Measurements from ENCODE around the gene ZSCAN1.

Gene ZSCAN1

DNA sequence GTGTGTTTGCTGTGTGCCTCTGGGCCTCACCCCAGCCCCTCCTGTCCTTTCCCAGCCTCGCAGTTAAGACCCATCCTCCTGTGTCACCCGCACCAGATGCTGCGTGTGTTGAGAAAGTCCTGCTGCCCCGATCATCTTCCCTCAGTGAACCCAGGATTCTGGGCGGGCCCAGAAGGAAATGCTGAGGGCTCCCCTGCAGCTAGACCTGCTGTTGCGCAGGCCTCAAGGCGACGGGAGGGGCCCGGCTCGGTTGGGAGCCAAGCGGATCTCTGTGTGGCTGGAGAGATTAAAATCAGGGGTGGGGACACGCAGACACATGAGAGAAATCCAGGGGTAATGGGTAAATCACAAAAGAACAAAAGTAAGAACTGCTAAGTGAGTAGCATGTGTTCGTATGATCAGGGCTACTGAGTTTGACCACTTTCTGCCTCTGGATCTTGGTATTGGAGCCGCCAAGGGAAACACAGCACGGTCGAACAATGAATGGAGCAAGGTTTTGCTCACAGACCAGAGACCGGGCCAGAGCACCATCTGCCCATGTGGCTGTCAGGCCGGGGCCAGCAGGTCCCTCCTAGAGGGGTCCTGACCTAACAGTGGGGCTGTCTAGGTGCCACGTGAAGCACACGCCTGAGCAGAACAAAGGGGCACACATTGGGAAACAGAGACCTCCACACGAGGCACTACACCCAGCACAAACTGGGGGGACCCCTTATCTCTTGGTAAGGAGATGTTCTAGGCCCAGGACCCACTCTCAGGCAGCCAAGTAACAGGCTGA is 7.1 kb downstream of the ZSCAN1 start:
- FAIRE-seq (no peak), DNase-seq (ENCODE audit: insufficient read length, low spot score) (no peak)
- TF ChIP-seq, protein P1, sequence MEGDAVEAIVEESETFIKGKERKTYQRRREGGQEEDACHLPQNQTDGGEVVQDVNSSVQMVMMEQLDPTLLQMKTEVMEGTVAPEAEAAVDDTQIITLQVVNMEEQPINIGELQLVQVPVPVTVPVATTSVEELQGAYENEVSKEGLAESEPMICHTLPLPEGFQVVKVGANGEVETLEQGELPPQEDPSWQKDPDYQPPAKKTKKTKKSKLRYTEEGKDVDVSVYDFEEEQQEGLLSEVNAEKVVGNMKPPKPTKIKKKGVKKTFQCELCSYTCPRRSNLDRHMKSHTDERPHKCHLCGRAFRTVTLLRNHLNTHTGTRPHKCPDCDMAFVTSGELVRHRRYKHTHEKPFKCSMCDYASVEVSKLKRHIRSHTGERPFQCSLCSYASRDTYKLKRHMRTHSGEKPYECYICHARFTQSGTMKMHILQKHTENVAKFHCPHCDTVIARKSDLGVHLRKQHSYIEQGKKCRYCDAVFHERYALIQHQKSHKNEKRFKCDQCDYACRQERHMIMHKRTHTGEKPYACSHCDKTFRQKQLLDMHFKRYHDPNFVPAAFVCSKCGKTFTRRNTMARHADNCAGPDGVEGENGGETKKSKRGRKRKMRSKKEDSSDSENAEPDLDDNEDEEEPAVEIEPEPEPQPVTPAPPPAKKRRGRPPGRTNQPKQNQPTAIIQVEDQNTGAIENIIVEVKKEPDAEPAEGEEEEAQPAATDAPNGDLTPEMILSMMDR (IDR thresholded peaks at IDR 0.05; ENCODE audit: insufficient read depth, missing control alignments) = no peak

DNA sequence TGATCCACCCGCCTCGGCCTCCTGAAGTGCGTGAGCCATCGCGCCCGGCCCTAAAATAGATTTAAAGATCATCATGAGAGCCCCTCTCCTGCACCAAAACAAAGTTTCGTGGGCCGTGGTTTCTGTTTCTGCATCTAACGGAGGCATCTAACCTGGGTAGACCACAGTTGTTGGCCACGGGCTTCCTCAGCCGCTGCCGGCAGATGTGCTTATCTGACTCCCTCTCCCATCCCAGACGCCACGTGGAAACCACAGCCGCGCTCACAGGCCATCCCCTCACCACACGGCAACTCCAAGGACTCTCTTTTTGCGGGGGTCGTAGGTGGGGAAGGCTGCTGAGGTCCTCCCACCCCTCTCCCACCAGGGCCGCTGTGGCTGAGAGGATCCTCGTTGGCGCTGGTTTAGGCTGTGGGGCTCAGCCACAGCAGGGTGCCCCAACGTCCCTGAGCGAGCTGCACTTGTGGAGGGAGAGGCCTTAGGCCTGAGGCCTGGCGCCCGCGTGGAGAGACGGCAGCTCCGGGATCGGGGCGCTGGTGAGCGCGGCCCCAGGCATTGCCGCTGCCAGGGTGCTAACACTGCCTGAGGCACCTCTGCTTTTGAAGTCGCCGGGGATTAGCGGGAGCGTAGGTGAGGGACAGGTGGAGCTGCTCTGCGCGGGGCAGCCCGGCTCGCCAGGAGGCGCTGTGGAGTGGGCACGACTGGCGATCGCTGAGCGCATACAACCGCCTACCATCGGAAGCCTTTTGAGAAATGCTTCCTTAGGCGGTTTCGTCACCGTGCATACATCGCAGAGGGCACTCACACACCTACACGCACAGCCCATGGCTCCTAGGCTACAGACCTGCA is 8.9 kb downstream of the ZSCAN1 start:
- DNase-seq (ENCODE audit: insufficient read length, low spot score) (no peak), FAIRE-seq (no peak)
- TF ChIP-seq, protein P1 (IDR thresholded peaks at IDR 0.05; ENCODE audit: insufficient read depth, missing control alignments) = no peak

DNA sequence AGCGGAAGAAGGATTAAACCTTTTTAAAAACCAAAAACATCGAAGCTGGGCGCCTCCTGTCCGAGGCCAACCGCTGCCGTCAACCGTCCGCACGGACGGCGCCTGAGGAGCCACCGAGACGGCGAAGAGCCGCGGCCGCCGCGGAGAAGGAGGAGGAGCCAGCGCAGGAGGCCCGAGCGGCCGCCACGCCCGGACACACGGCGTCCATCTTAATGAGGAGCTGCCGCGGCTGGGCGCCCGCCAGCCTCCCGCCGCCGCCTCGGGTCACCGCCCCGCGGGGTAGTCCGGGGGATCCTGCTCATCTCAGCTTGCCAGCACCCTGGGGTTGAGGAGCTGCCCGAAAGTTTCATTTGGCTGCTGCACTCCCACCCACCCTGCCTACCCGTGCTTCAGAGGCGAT is 10.6 kb downstream of the ZSCAN1 start:
- no peak for DNase-seq (ENCODE audit: insufficient read length, low spot score)
- FAIRE-seq = no peak
- TF ChIP-seq, protein P1 (IDR thresholded peaks at IDR 0.05; ENCODE audit: insufficient read depth, missing control alignments) = no peak

DNA sequence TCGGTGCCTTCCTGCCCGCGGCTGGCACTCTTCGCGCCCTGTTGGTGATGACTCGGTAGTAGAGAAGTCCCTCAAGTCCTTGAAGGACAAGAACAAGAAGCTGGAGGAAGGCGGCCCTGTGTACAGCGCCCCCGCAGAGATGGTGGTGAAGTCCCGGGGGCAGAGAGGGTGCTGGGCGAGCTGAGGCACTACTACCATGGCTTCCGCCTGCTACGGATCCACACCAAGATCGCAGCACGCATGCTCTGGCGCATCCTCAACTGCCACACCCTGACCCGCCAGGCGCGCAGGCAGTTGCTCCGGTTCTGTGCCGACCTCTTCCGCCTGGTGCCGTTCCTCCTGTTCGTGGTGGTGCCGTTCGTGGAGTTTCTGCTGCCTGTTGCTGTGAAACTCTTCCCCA is 11.1 kb downstream of the ZSCAN1 start:
- DNase-seq (ENCODE audit: insufficient read length, low spot score) (no peak), FAIRE-seq (no peak)
- TF ChIP-seq, protein P1 (IDR thresholded peaks at IDR 0.05; ENCODE audit: insufficient read depth, missing control alignments) = no peak

DNA sequence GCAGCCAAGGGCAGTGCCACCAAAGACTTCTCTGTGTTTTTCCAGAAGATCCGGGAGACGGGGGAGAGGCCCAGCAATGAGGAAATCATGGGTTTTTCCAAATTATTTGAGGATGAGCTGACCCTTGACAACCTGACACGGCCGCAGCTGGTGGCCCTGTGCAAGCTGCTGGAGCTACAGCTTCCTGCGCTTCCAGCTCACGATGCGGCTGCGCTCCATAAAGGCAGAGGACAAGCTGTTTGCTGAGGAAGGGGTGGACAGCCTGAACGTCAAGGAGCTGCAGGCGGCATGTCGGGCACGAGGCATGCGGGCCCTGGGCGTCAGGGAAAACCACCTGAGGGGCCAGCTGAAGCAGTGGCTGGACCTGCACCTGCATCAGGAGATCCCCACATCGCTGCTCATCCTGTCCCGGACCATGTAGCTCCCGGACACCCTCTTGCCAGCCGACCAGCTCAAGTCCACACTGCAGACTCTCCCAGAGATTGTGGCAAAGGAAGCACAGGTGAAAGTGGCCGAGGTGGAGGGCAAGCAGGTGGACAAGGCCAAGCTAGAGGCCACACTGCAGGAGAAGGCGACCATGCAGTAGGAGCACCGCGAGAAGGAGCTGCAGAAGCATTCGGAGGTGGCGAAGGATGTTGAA is 11.7 kb downstream of the ZSCAN1 start:
- TF ChIP-seq, protein P1 (IDR thresholded peaks at IDR 0.05; ENCODE audit: insufficient read depth, missing control alignments) = no peak
- no peak for DNase-seq (ENCODE audit: insufficient read length, low spot score)
- no peak for FAIRE-seq

DNA sequence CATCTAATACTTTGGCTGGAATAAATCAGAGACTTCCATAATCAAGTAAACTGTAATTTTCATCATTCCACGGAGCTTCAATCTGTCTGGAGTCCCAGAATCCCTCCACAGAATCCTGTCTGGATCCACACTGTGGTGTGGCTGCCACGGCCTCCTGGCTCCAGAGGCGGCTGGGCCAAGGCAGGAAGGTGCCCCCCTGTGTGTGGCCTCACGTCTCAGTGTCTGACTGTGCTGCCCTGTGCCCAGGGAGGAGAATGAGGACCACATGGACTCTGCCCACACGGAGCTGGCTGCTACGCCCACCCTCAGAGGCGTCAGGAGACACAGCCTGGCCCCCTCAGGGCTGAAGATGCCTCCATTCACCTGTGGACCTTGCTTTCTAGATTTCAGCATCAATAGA is 13.0 kb downstream of the ZSCAN1 start:
- FAIRE-seq (no peak), DNase-seq (ENCODE audit: insufficient read length, low spot score) (no peak)
- TF ChIP-seq, protein P1 (IDR thresholded peaks at IDR 0.05; ENCODE audit: insufficient read depth, missing control alignments) = no peak
